Stimulated activated CD8-positive, alpha-beta memory T cell treated with anti-CD3 and anti-CD28 coated beads, Interleukin-15, amount 100 ng/mL, for 4 hours (primary cell): Measurements from ENCODE around the gene WDR26.
"Not testable (repeated sequence)": the region's sequence is repeated elsewhere in the genome, so short reads cannot be mapped to it uniquely, and the experiment has no call there.

Experiments
- DNase-seq, 2 donors: peaks; one replicate each; pipeline ENCODE4 v3.0.0-alpha.2; 2020; ENCODE audit warnings: low read depth in 2 of 2

WDR26 gene

DNA sequence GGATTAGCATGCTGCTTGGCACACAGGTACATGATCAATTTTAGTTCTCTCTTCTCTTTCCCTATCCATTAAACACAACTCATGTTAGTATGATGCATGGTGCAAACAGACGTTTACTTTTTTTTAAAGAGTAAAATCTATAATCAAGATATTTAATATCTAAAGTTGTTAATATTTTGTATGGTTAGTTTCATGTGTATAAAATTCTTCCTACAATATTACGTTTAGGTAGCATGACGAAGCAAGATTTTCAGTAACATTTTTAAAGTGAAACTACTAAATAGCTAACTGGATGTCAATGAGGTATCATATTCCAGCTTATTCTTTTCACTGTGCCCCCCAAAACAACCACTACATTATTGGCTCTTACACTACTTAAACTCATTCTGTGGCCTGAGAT is 41.3 kb downstream of the WDR26 start:
- DNase-seq: no peak

- DNase-seq: no peak
Observed at GRCh38 chr1:224392411-224393249, 42.0 kb downstream of the WDR26 start.

DNA sequence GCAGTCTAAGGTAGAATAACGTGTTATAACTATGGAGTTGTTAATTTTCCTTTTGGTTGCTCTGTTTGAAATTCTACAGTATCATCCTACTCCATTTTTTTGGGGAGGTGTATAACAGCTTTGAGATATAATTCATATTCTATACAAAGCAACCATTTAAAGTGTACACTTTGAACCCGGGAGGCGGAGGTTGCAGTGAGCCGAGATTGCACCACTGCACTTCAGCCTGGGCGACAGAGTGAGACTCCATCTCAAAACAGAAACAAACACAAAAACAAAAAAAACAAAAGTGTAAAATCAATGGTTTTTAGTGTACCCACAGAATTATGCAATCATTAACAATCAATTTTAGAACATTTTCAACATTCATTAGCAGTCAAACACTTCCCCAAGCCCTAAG is 44.1 kb downstream of the WDR26 start:
- DNase-seq: no peak

- DNase-seq: no peak
Observed at GRCh38 chr1:224387943-224388342, 46.7 kb downstream of the WDR26 start.

DNA sequence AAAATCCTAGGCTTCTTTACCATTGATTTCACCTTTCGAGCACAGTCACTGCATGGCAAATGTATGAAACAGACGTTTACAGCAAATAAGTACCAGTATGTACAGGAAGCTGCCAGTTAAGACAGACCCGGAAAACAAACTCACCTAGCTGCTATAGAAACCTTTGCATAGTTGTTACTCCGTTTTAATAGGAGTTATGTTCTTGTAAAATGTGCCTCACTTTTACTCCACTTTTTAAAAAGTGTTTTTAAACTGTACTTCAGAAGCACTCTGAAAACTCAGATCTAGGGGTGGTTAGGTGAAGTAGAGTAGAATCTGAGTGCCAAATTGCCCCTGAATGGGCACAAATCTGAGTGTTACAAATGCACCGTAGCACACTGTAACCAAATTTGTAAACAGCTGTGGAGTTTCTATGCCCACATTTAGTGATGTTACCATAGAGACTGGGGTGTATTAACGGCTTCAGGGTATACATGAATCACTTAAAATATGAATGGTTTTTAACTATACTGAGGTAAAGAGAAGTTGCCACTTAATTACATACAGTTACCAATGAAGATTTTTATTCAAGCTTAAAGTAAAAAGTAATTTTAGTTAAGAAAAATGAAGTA is 47.2 kb downstream of the WDR26 start:
- DNase-seq: no peak

GRCh38 chr1:224383218-224383617 is 51.4 kb downstream of the WDR26 start:
- DNase-seq: no peak

DNA sequence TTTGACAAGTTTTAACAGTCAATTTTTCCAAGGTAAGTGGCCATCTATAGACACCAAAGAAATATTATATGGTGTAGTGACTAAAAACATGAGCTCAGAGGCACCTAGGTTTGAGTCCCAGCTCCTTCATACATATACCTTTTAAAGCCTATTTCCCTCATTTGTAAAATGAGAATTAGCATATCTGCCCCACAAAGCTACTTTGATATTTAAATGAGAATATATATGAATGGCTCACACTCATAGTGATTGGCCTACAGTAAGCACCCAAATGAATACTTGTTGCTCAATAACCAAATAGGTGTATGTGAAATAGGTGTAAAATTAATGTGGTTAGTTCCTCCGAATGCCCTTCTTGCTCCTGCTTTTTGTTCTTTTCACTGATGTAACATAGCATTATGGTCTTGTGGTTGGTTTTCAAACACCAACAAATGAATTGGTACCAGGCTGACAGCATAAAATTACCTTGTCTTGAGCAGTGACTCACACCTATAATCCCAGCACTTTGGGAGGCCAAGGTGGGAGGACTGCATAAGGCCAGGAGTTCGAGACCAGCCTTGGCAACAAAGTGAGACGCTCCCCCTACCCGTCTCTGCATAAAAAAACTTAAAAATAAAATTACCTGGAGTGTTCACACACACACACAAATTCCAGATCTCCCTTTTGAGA is 52.6 kb downstream of the WDR26 start:
- DNase-seq: no peak

GRCh38 chr1:224380003-224380402 is 54.6 kb downstream of the WDR26 start:
- peak in 1 of 2 donors; percentile 51 for DNase-seq

DNA sequence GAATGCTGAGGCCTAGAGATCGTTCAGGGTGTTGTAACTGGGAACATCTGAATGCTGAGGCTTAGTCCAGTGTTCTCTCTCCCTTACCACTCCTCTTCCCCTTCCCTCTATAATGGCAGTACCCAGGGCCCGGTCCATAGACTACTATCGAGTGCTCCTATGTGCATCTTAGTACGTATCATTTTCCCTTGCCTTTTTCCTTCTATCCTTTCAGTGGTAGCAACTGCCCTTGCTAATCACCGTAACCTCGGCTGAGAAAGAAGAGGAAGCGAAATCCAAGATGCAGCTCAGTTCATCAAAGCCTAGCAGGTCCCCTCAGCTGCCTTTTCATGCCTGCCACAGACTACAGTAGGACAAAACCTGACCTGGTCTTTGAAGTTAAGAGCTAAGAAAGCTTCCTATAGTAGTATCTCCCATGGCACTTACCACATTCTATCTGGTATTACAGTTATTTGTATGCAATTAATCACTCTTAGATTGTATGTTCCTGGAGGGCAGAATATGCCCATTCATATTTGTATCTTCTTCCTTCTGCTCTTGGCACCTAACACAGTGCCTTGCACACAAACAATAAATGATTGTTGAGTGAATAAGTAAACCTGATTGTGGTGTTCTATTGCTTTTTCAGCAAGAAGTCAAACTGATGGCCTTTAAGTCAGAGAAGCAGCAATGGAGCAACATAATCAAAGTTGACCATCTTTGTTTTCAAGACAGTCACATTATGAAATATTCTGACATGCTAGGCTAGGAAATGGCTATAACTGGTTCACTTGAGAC is 55.6 kb downstream of the WDR26 start:
- no peak for DNase-seq

- no peak for DNase-seq
Observed at GRCh38 chr1:224377676-224378006, 57.0 kb downstream of the WDR26 start.

DNA sequence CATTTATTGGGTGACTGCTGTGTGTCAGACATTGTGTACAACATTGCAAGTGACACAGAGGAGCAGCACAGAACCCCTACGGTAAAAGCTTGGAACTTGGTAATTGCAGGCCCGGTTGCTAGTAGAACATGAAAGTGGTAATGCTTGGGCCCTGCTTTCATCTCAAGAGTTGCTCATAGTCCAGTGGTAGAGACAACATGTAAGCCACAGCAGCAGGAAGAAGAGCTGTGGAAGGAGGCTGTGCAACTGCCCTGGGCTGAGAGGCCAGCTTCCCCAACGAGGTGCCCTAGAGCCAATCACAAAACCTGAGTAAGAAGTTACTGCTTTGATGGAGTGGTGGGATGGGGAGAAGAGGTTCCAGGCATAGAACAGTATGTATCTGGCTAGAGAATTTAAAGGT is 59.5 kb downstream of the WDR26 start:
- no peak for DNase-seq

- DNase-seq: no peak
Observed at GRCh38 chr1:224373008-224373590, 61.5 kb downstream of the WDR26 start.

DNA sequence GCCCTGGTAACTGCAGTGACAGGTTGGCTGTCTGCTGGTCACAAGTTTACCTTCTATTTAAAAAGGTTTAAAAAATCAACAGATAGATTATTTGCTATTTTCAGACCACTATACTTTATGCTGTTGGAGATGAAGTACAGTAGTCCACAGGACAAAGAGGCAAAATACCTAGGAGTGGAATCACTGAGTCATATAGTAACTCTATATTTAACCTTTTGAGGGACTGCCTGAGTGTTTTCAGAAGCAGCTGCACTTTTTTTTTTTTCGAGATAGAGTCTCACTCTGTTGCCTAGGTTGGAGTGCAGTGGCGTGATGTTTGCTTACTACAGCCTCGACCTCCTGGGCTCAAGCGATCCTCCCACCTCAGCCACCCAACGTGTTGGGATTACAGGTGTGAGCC is 66.2 kb downstream of the WDR26 start:
- DNase-seq: no peak

- no peak for DNase-seq
Observed at GRCh38 chr1:224359207-224359606, 75.4 kb downstream of the WDR26 start.

- no peak for DNase-seq
Observed at GRCh38 chr1:224358237-224358636, 76.4 kb downstream of the WDR26 start.

DNA sequence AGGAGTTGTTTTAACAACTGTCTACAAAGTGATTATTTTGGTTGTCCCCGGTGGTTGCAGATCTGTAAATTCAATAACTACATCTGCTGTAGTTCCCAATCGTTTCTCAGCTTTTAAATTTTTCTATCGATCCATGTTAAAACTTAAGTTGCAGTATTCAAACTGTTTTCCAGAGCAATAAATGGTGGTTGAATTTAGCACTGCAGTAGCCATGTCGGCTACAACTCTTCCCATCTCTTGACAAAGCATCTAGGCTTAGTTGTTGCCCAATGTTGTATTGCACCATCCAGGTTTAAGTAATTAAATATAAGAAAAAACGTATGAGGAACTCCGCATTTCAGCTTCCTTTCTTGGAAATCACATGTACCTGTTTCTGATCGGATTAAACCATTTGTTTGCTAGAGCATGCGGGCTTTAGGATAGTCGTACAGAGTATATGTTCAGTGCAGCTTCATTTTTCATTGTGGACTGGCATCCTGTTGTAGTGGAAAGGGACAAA is 76.9 kb downstream of the WDR26 start:
- no peak for DNase-seq

- DNase-seq: peak; percentile 77 to 83
Observed at GRCh38 chr1:224356685-224357625, 77.6 kb downstream of the WDR26 start, which contains the start of gene CNIH4. Gene CNIH4 (plus strand): TSS chr1:224356879. CDS start chr1:224356925, 46 bp downstream.

DNA sequence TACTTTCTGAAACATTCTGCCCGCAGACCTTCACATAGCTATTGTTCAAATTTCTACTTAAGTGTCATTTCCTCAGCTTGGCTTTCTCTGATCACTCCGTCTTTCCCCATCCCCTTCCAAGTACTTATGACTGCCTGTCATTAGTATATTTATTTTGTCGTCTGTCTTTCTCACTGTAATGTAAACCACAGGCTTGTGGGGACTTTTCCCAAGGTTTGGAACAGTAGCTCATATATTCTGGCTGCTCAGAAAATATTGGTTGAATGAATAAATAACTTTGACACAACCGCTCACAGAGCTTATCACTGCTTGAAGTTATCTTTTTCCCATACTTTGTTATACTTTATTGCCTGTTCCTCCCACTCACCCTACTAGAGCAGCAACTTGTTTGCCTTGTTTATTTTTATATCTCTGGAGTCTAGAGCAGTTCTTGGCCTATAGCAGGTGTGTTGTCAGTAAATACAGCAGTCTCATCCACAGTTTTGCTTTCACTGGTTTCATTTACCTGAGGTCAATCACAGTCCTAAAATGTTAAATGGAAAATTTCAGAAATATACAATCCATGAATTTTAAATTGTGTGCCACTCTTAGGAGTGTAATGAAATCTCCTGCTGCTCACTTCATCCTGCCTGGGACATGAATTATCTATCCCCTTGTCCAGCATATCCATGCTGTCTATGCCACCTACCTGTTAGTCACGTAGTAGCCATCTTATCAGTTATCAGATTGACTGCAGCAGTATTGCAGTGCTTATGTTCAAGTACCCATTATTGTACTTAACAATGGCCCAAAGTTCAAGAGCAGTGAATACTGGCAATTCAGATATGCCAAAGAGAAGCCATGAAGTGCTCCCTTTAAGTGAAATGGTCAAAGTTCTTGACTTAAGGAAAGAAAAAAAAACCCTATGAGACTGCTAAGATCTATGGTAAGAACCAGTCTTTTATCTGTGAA is 80.3 kb downstream of the WDR26 start:
- no peak for DNase-seq

DNA sequence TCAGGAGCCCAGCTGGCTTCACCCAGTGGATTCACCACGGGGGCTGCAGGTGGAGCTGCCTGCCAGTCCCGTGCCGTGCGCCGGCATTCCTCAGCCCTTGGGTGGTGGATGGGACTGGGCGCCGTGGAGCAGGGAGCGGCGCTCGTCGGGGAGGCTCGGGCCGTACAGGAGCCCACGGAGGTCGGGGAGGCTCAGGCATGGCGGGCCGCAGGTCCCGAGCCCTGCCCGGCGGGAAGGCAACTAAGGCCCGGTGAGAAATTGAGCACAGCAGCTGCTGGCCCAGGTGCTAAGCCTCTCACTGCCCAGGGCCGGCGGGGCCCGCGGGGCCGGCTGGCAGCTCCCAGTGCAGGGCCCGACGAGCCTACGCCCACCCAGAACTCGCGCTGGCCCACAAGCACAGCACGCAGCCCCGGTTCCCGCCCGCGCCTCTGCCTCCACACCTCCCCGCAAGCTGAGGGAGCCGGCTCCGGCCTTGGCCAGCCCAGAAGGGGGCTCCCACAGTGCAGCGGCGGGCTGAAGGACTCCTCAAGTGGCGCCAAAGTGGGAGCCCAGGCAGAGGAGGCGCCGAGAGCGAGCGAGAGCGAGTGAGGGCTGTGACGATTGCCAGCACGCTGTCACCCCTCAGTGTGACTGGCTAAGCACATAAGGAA is 82.0 kb downstream of the WDR26 start:
- DNase-seq: not testable (repeated sequence)
